Fibroblast of lung (primary cell): ENCODE results near the gene IFT122. TPM values are rescaled to one million over a fixed set of nuclear protein-coding genes. Genes with fewer than 3 reads are reported as not detected.

Source experiments
- DNase-seq, 2 donors: peaks; one replicate each; pipeline versions ENCODE4 v3.0.0 to v3.0.0-alpha.2; 2010; ENCODE audit warnings: low read depth in 2 of 2
- H2AFZ ChIP-seq: 2 replicates; pipeline ENCODE4 v1.5.1; 2012; ENCODE audit warnings: low read length, control low read depth, inconsistent platforms
- H3K27ac ChIP-seq: 2 replicates; pipeline ENCODE4 v1.5.1; 2011; ENCODE audit warnings: low read length, control low read depth; ENCODE audit not compliant: insufficient read depth
- H3K27me3 ChIP-seq: 2 replicates; pipeline ENCODE4 v1.5.1; 2011; ENCODE audit warnings: mild to moderate bottlenecking, low read length; ENCODE audit not compliant: control insufficient read depth, insufficient read depth
- H3K36me3 ChIP-seq: 2 replicates; pipeline ENCODE4 v1.5.1; 2011; ENCODE audit warnings: low read length; ENCODE audit not compliant: control insufficient read depth, insufficient read depth
- H3K4me1 ChIP-seq: 2 replicates; pipeline ENCODE4 v1.5.1; 2011; ENCODE audit warnings: low read length; ENCODE audit not compliant: control insufficient read depth, insufficient read depth; ENCODE audit errors: extremely low read depth
- H3K4me2 ChIP-seq: 2 replicates; pipeline ENCODE4 v1.5.1; 2011; ENCODE audit warnings: low read length, control low read depth; ENCODE audit not compliant: insufficient read depth; ENCODE audit errors: extremely low read depth
- H3K4me3 ChIP-seq, 4 experiments: fragments of 200-600 bp in 1 of 4; sonication (generic) in 1 of 4; replicated peaks in 1 of 4; 2 replicates each; pipeline ENCODE4 v1.5.1; 2011 to 2016; ENCODE audit warnings: low read length in 4 of 4, low read depth in 3 of 4, mild to moderate bottlenecking in 3 of 4, control low read depth in 2 of 4, inconsistent platforms in 1 of 4, mixed read lengths in 1 of 4; ENCODE audit not compliant: insufficient read depth in 1 of 4; ENCODE audit errors: control extremely low read depth in 1 of 4
- H3K79me2 ChIP-seq: 2 replicates; pipeline ENCODE4 v1.5.1; 2012; ENCODE audit warnings: mild to moderate bottlenecking, low read length, inconsistent platforms; ENCODE audit not compliant: control insufficient read depth, insufficient read depth
- H3K9ac ChIP-seq: 2 replicates; pipeline ENCODE4 v1.5.1; 2011; ENCODE audit warnings: mild to moderate bottlenecking, low read length, control low read depth; ENCODE audit not compliant: insufficient read depth
- H3K9me3 ChIP-seq: 2 replicates; pipeline ENCODE4 v1.5.1; 2012; ENCODE audit warnings: low read depth, low read length; ENCODE audit not compliant: control insufficient read depth, insufficient read depth
- H4K20me1 ChIP-seq: 2 replicates; pipeline ENCODE4 v1.5.1; 2011; ENCODE audit warnings: low read length; ENCODE audit not compliant: control insufficient read depth, insufficient read depth; ENCODE audit errors: extremely low read depth
- EZH2 ChIP-seq: IDR thresholded peaks from 2 replicates; pipeline ENCODE4 v1.5.1; 2012; ENCODE audit warnings: low read length, control low read depth, mild to moderate bottlenecking; ENCODE audit errors: missing control alignments
- polyA plus RNA-seq, 2 donors: library from polyadenylated mRNA; depleted of rRNA in 1 of 2; stranded (reverse) in 1 of 2; unstranded in 1 of 2; fragments of >200 nt; gene quantifications; 2 replicates each; pipeline ENCODE4 v1.2.1, GENCODE V29; 2011 to 2012; ENCODE audit warnings: missing spikeins in 1 of 2
- total RNA-seq: library from RNA; depleted of rRNA; stranded (reverse); fragments of >200 nt; gene quantifications from 2 replicates; pipeline ENCODE4 v1.2.1, GENCODE V29; 2014
- TF ChIP-seq, protein P1 (sequence below), 2 donors: IDR thresholded peaks in 1 of 2; conservative IDR thresholded peaks in 1 of 2; 1 replicate in 1 of 2; 2 replicates in 1 of 2; pipeline ENCODE4 v1.5.1; 2011 to 2012; ENCODE audit warnings: low read length in 2 of 2, control low read depth in 1 of 2, inconsistent platforms in 1 of 2, low read depth in 1 of 2, mild to moderate bottlenecking in 1 of 2

The IFT122 gene
- total and polyA plus RNA-seq, 2 donors (not counting 1 experiment from before 2014, with no cell fraction given): 13.2 to 27.2 TPM

GRCh38 chr3:129467932-129468331, 27.9 kb downstream of the IFT122 start:
- TF ChIP-seq, protein P1, sequence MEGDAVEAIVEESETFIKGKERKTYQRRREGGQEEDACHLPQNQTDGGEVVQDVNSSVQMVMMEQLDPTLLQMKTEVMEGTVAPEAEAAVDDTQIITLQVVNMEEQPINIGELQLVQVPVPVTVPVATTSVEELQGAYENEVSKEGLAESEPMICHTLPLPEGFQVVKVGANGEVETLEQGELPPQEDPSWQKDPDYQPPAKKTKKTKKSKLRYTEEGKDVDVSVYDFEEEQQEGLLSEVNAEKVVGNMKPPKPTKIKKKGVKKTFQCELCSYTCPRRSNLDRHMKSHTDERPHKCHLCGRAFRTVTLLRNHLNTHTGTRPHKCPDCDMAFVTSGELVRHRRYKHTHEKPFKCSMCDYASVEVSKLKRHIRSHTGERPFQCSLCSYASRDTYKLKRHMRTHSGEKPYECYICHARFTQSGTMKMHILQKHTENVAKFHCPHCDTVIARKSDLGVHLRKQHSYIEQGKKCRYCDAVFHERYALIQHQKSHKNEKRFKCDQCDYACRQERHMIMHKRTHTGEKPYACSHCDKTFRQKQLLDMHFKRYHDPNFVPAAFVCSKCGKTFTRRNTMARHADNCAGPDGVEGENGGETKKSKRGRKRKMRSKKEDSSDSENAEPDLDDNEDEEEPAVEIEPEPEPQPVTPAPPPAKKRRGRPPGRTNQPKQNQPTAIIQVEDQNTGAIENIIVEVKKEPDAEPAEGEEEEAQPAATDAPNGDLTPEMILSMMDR (conservative IDR thresholded peaks at IDR 0.05 in 1 of 2, IDR thresholded peaks at IDR 0.05 in 1 of 2; ENCODE audit: low read depth in 1 of 2, low read length in 2 of 2): no peak
- no peak for TF ChIP-seq EZH2
- Histone ChIP-seq H3K9ac (no peak overlapping the region), H2AFZ (no peak overlapping the region), H3K36me3 (peaks cover 3% of the 10 kb centered on the region), H3K4me3 (no peak overlapping the region), H3K27ac (no peak overlapping the region), H3K4me2 (no peak overlapping the region), H3K4me1 (no peaks in the 10 kb centered on the region), H3K27me3 (no peaks in the 10 kb centered on the region), H3K9me3 (no peaks in the 10 kb centered on the region), H4K20me1 (no peaks in the 10 kb centered on the region), H3K79me2 (no peaks in the 10 kb centered on the region)
- no peak for DNase-seq

GRCh38 chr3:129469026-129469425, 29.0 kb downstream of the IFT122 start:
- Histone ChIP-seq H3K4me3 (no peak overlapping the region), H3K79me2 (no peaks in the 10 kb centered on the region), H3K27ac (no peak overlapping the region), H4K20me1 (no peaks in the 10 kb centered on the region), H3K4me1 (no peaks in the 10 kb centered on the region), H3K4me2 (no peak overlapping the region), H3K9me3 (no peaks in the 10 kb centered on the region), H3K27me3 (no peaks in the 10 kb centered on the region), H2AFZ (no peak overlapping the region), H3K36me3 (peaks cover 3% of the 10 kb centered on the region), H3K9ac (no peak overlapping the region)
- no peak for DNase-seq
- no peak for TF ChIP-seq EZH2
- TF ChIP-seq, protein P1 (conservative IDR thresholded peaks at IDR 0.05 in 1 of 2, IDR thresholded peaks at IDR 0.05 in 1 of 2; ENCODE audit: low read depth in 1 of 2, low read length in 2 of 2): no peak

DNA sequence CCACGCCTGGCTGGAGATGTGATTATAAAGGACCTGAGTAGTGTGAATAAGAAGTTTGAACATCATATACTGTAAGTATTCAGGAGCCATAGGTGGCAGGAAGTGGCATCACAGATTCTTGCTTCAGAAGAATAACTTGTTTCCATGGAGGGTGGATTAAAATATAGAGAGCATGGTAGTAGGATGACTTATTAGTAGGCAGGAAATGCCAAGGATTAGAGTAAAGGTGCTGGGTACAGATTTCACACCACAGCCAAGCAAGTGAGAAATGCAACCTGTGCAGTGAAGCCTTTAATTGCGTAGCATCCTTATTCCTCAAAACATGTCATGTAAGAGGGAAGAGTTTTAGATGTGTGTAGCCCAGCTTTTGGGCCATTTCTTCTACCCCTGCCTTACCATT, 30.8 kb downstream of the IFT122 start:
- H4K20me1 ChIP-seq: no peaks in the 10 kb centered on the region
- no peak overlapping the region for H2AFZ ChIP-seq
- H3K4me3 ChIP-seq: no peak overlapping the region
- no peak for TF ChIP-seq EZH2
- TF ChIP-seq, protein P1 (conservative IDR thresholded peaks at IDR 0.05 in 1 of 2, IDR thresholded peaks at IDR 0.05 in 1 of 2; ENCODE audit: low read depth in 1 of 2, low read length in 2 of 2): no peak
- H3K4me1 ChIP-seq: no peaks in the 10 kb centered on the region
- H3K36me3 ChIP-seq: peaks cover 1% of the 10 kb centered on the region
- no peaks in the 10 kb centered on the region for H3K27me3 ChIP-seq
- no peak overlapping the region for H3K4me2 ChIP-seq
- H3K27ac ChIP-seq: no peak overlapping the region
- H3K9ac ChIP-seq: no peak overlapping the region
- DNase-seq: no peak
- no peaks in the 10 kb centered on the region for H3K9me3 ChIP-seq
- no peaks in the 10 kb centered on the region for H3K79me2 ChIP-seq
